H1 (cell line): ENCODE results near the gene CNTN5. TPM values are rescaled to one million over a fixed set of nuclear protein-coding genes. Genes with fewer than 3 reads are reported as not detected.

Source experiments
- CTCF ChIA-PET: fragments of 300-600 bp; sonication (Branson Sonifier 250); formaldehyde crosslinking; loops from one replicate; lab custom pipeline; 2021; ENCODE audit not compliant: partially characterized antibody; lab: Charles Lee
- POLR2A ChIA-PET: fragments of 300-600 bp; sonication (Branson Sonifier 250); formaldehyde crosslinking; loops from one replicate; lab custom pipeline; 2021; ENCODE audit warnings: inconsistent platforms; ENCODE audit not compliant: partially characterized antibody; lab: Charles Lee
- DNase-seq, 2 experiments: peaks; one replicate each; pipeline versions ENCODE4 v3.0.0 to v3.0.0-alpha.2; 2010 to 2022; ENCODE audit warnings: low spot score in 2 of 2, low read depth in 1 of 2, mixed read lengths in 1 of 2
- FAIRE-seq: peaks from 2 replicates; lab custom pipeline; 2011; peaks lifted over from hg19 to GRCh38; lab: Jason Lieb, UNC
- H2AFZ ChIP-seq: 2 replicates; pipeline ENCODE4 v1.8.1; 2012; ENCODE audit warnings: low read length, inconsistent platforms
- H2AK5ac ChIP-seq: 2 replicates; pipeline ENCODE4 v1.6.1; 2013; ENCODE audit warnings: low read depth, low read length
- H2BK120ac ChIP-seq: replicated peaks from 2 replicates; pipeline ENCODE3; 2013; ENCODE audit warnings: low read depth, low read length, inconsistent platforms
- H2BK12ac ChIP-seq: 2 replicates; pipeline ENCODE4 v1.6.1; 2013; ENCODE audit warnings: low read depth, low read length
- H2BK15ac ChIP-seq: 2 replicates; pipeline ENCODE4 v1.6.1; 2013; ENCODE audit warnings: low read length
- H2BK20ac ChIP-seq: 2 replicates; pipeline ENCODE4 v1.6.1; 2013; ENCODE audit warnings: low read length
- H2BK5ac ChIP-seq: 2 replicates; pipeline ENCODE4 v1.6.1; 2013; ENCODE audit warnings: low read depth, low read length
- H3K14ac ChIP-seq: 2 replicates; pipeline ENCODE4 v1.6.1; 2013; ENCODE audit warnings: inconsistent platforms; ENCODE audit not compliant: insufficient read length
- H3K18ac ChIP-seq: 2 replicates; pipeline ENCODE4 v1.6.1; 2013; ENCODE audit warnings: low read length; ENCODE audit errors: extremely low read depth
- H3K23ac ChIP-seq: 2 replicates; pipeline ENCODE4 v1.6.1; 2013; ENCODE audit warnings: inconsistent platforms; ENCODE audit not compliant: insufficient read length
- H3K23me2 ChIP-seq: 2 replicates; pipeline ENCODE4 v1.6.1; 2013; ENCODE audit warnings: low read depth, low read length
- H3K27ac ChIP-seq: 2 replicates; pipeline ENCODE4 v1.6.1; 2011; ENCODE audit warnings: low read depth, low read length, inconsistent platforms
- H3K27me3 ChIP-seq, 4 experiments: replicated peaks in 1 of 4; 1 replicate in 1 of 4; 2 replicates in 3 of 4; pipeline versions ENCODE4 v1.6.1 to v1.8.1; 2011 to 2013; ENCODE audit warnings: low read length in 3 of 4, mild to moderate bottlenecking in 3 of 4, inconsistent platforms in 2 of 4, mixed read lengths in 2 of 4, moderate library complexity in 1 of 4; ENCODE audit not compliant: control insufficient read depth in 3 of 4, insufficient read depth in 3 of 4; ENCODE audit errors: extremely low read depth in 1 of 4
- H3K36me3 ChIP-seq, 4 experiments: 2 replicates each; pipeline versions ENCODE4 v1.6.1 to v1.8.1; 2011 to 2013; ENCODE audit warnings: mild to moderate bottlenecking in 4 of 4, low read length in 3 of 4, moderate library complexity in 2 of 4, control low read depth in 1 of 4, inconsistent platforms in 1 of 4; ENCODE audit not compliant: insufficient read depth in 4 of 4, control insufficient read depth in 2 of 4
- H3K4ac ChIP-seq: replicated peaks from 2 replicates; pipeline ENCODE3; 2013; ENCODE audit warnings: low read length, low read depth, mixed read lengths, inconsistent platforms; ENCODE audit not compliant: insufficient read length
- H3K4me1 ChIP-seq, 4 experiments: replicated peaks in 1 of 4; 1 replicate in 1 of 4; 2 replicates in 3 of 4; pipeline versions ENCODE4 v1.6.1 to v1.8.1; 2011 to 2013; ENCODE audit warnings: low read length in 3 of 4, inconsistent platforms in 2 of 4, mixed read lengths in 1 of 4; ENCODE audit not compliant: insufficient read depth in 4 of 4, control insufficient read depth in 3 of 4
- H3K4me2 ChIP-seq, 2 experiments: 2 replicates each; pipeline versions ENCODE4 v1.6.1 to v1.8.1; 2011 to 2013; ENCODE audit warnings: low read depth in 2 of 2, low read length in 2 of 2, control low read depth in 1 of 2, inconsistent platforms in 1 of 2, mild to moderate bottlenecking in 1 of 2; ENCODE audit not compliant: insufficient read depth in 1 of 2
- H3K4me3 ChIP-seq, 4 experiments: fragments of 200-600, 300-600 bp in 1 of 4; sonication (generic), shearing (Covaris generic), sonication (Bioruptor Twin) in 1 of 4; 2 replicates each; pipeline versions ENCODE4 v1.5.1 to v1.8.1; 2011 to 2016; ENCODE audit warnings: low read length in 4 of 4, low read depth in 3 of 4, control low read depth in 2 of 4, inconsistent platforms in 2 of 4, mild to moderate bottlenecking in 2 of 4, mixed read lengths in 1 of 4, moderate library complexity in 1 of 4; ENCODE audit not compliant: insufficient read depth in 2 of 4; ENCODE audit errors: extremely low read depth in 1 of 4
- H3K56ac ChIP-seq: replicated peaks from 2 replicates; pipeline ENCODE3; 2013; ENCODE audit warnings: low read depth, mild to moderate bottlenecking, mixed read lengths, low read length, inconsistent platforms; ENCODE audit not compliant: insufficient read length
- H3K79me1 ChIP-seq: 2 replicates; pipeline ENCODE4 v1.6.1; 2013; ENCODE audit warnings: low read depth, low read length, control low read depth
- H3K79me2 ChIP-seq, 2 experiments: 2 replicates each; pipeline versions ENCODE4 v1.6.1 to v1.8.1; 2012 to 2013; ENCODE audit warnings: low read length in 2 of 2, mild to moderate bottlenecking in 2 of 2, inconsistent platforms in 1 of 2; ENCODE audit not compliant: insufficient read depth in 2 of 2, control insufficient read depth in 1 of 2
- H3K9ac ChIP-seq, 4 experiments: replicated peaks in 1 of 4; 1 replicate in 1 of 4; 2 replicates in 3 of 4; pipeline versions ENCODE4 v1.6.1 to v1.8.1; 2011 to 2013; ENCODE audit warnings: low read depth in 3 of 4, low read length in 3 of 4, control low read depth in 2 of 4, mild to moderate bottlenecking in 2 of 4, moderate library complexity in 2 of 4, inconsistent platforms in 1 of 4; ENCODE audit errors: extremely low read depth in 1 of 4
- H3K9me3 ChIP-seq, 2 experiments: 2 replicates each; pipeline versions ENCODE4 v1.6.1 to v1.8.1; 2012 to 2013; ENCODE audit warnings: mild to moderate bottlenecking in 2 of 2, moderate library complexity in 2 of 2, control low read depth in 1 of 2, inconsistent platforms in 1 of 2, low read depth in 1 of 2, low read length in 1 of 2, mixed read lengths in 1 of 2; ENCODE audit not compliant: insufficient read depth in 2 of 2
- H4K20me1 ChIP-seq, 2 experiments: replicated peaks in 1 of 2; 2 replicates each; pipeline versions ENCODE3 to v1.8.1; 2011 to 2013; ENCODE audit warnings: inconsistent platforms in 2 of 2, low read length in 2 of 2, mild to moderate bottlenecking in 1 of 2; ENCODE audit not compliant: insufficient read depth in 2 of 2, control insufficient read depth in 1 of 2
- H4K5ac ChIP-seq: 2 replicates; pipeline ENCODE4 v1.6.1; 2013; ENCODE audit warnings: low read length, low read depth, mixed read lengths, inconsistent platforms; ENCODE audit not compliant: insufficient read length
- H4K8ac ChIP-seq: 2 replicates; pipeline ENCODE4 v1.8.0; 2013; ENCODE audit warnings: mild to moderate bottlenecking, moderate library complexity, low read length, inconsistent platforms; ENCODE audit not compliant: insufficient read depth; ENCODE audit errors: extremely low read depth
- H4K91ac ChIP-seq: replicated peaks from 2 replicates; pipeline ENCODE3; 2013; ENCODE audit warnings: low read length, mixed read lengths, inconsistent platforms; ENCODE audit not compliant: insufficient read length
- ASH2L ChIP-seq: fragments of 200-600, 300-600 bp; sonication (generic); IDR thresholded peaks from one replicate; pipeline ENCODE4 v1.7.1; 2017; ENCODE audit warnings: low read length
- JUND ChIP-seq: IDR thresholded peaks from 2 replicates; pipeline ENCODE4 v1.6.1; 2011; ENCODE audit warnings: mild to moderate bottlenecking, improper control_type of control experiment, low read length
- KDM5A ChIP-seq: fragments of 200-600 bp; IDR thresholded peaks from 2 replicates; pipeline ENCODE4 v1.7.1; 2012; ENCODE audit warnings: mild to moderate bottlenecking, low read length, inconsistent platforms, mixed read lengths
- TAF7 ChIP-seq: optimal IDR thresholded peaks from 2 replicates; pipeline ENCODE3; 2011; ENCODE audit warnings: low read depth, mild to moderate bottlenecking, inconsistent platforms, low read length, moderate library complexity, borderline replicate concordance
- TCF12 ChIP-seq: IDR thresholded peaks from 2 replicates; pipeline ENCODE4 v1.6.1; 2011; ENCODE audit warnings: low read depth, mild to moderate bottlenecking, low read length
- ZNF274 ChIP-seq: IDR thresholded peaks from 2 replicates; pipeline ENCODE4 v1.7.0; 2012; ENCODE audit warnings: low read length, borderline replicate concordance; ENCODE audit errors: extremely low read depth
- whole genome bisulfite sequencing, 2 experiments: shearing (Covaris generic) in 1 of 2; methylation state at CpG; one replicate each; pipeline versions ENCODE4 v1.1.6 to v1.1.7; 2013 to 2015; ENCODE audit warnings: low lambda C conversion rate in 2 of 2, mixed read lengths in 2 of 2, inconsistent platforms in 1 of 2, low coverage in 1 of 2, missing lambda C conversion rate in 1 of 2; ENCODE audit not compliant: insufficient replicate concordance in 2 of 2, insufficient coverage in 1 of 2, insufficient read length in 1 of 2; ENCODE audit errors: extremely low coverage in 1 of 2, missing lambda C conversion rate in 1 of 2; 5-methylcytosine and 5-hydroxymethylcytosine counted together
- polyA plus RNA-seq, 7 experiments: library from polyadenylated mRNA; depleted of rRNA in 3 of 7; stranded (reverse) in 5 of 7; unstranded in 2 of 7; fragments of >200 nt in 5 of 7; fragments of 200-250 nt in 2 of 7; gene quantifications; 1 replicate in 5 of 7; 2 replicates in 1 of 7; 4 replicates in 1 of 7; pipeline versions ENCODE4 v1.2.1 to v1.2.3, GENCODE V29; 2011 to 2013; ENCODE audit warnings: missing spikeins in 2 of 7, mixed read lengths in 2 of 7
- total RNA-seq: library from RNA; stranded (reverse); fragmentation: NEBNext Ultra II Directional; extraction: Animal tissue kit (Norgen Biotek cat#: 25700); gene quantifications from 2 replicates; pipeline ENCODE4 v1.2.1, GENCODE V29; 2021
- TF ChIP-seq, protein P1 (sequence below): IDR thresholded peaks from 2 replicates; pipeline ENCODE4 v1.6.1; 2012; ENCODE audit warnings: inconsistent platforms
- TF ChIP-seq, protein P2 (sequence below): IDR thresholded peaks from 2 replicates; pipeline ENCODE4 v1.6.1; 2012; ENCODE audit warnings: low read length, inconsistent platforms

CNTN5 gene
- total and polyA plus RNA-seq, 2 of the 8 experiments (the other 6 are each of a cell fraction or from before 2014, with no cell fraction given): not detected

DNA sequence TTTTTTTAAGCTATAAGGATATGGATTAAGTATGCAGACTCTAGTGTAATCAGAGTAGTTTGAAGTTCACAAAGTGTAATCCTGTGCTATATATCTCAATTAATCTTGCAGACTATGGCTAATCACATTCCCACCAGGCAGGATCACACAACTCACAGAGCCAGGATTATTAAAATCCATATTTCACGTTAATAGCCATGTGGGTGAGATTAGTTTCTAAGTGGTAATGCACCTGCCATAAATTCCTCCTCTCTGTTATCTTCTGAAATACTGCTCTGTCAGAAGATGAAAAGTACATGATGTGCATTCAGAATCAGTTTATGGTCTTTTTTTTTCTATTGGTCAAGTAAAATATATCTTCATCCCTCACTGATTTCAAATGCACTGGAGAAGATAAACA is 686.1 kb downstream of the CNTN5 start:
- Histone ChIP-seq H2BK5ac (no peak overlapping the region), H3K79me2 (no peaks in the 10 kb centered on the region), H3K4ac (no peak overlapping the region), H2BK20ac (no peak overlapping the region), H2BK12ac (no peak overlapping the region), H3K14ac (no peak overlapping the region), H3K79me1 (no peaks in the 10 kb centered on the region), H3K27me3 (no peaks in the 10 kb centered on the region), H4K8ac (no peak overlapping the region), H3K36me3 (no peaks in the 10 kb centered on the region), H3K4me1 (no peaks in the 10 kb centered on the region; a peak in 1 of 7 replicates), H3K4me2 (no peak overlapping the region), H3K4me3 (no peak overlapping the region), H2BK120ac (no peak overlapping the region), H3K18ac (no peak overlapping the region), H3K27ac (no peak overlapping the region), H4K5ac (no peak overlapping the region), H2BK15ac (no peak overlapping the region), H3K23me2 (no peaks in the 10 kb centered on the region), H4K20me1 (no peaks in the 10 kb centered on the region), H3K56ac (no peak overlapping the region), H3K9ac (no peak overlapping the region), H2AFZ (no peak overlapping the region), H2AK5ac (no peak overlapping the region), H4K91ac (no peak overlapping the region), H3K9me3 (no peaks in the 10 kb centered on the region), H3K23ac (no peak overlapping the region)
- WGBS, 2 experiments: 81% methylated on average over 1 of the region's 1 CpG; no CpG with 5 or more reads in 1 of the 2 experiments
- POLR2A ChIA-PET: no interaction called here
- FAIRE-seq: no peak
- no peak for DNase-seq
- CTCF ChIA-PET: no interaction called here
- TF ChIP-seq JUND (no peak), ASH2L (no peak), ZNF274 (no peak), TCF12 (no peak), KDM5A (no peak), TAF7 (no peak)
- TF ChIP-seq, protein P1, sequence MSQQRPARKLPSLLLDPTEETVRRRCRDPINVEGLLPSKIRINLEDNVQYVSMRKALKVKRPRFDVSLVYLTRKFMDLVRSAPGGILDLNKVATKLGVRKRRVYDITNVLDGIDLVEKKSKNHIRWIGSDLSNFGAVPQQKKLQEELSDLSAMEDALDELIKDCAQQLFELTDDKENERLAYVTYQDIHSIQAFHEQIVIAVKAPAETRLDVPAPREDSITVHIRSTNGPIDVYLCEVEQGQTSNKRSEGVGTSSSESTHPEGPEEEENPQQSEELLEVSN: no peak
- TF ChIP-seq, protein P2, sequence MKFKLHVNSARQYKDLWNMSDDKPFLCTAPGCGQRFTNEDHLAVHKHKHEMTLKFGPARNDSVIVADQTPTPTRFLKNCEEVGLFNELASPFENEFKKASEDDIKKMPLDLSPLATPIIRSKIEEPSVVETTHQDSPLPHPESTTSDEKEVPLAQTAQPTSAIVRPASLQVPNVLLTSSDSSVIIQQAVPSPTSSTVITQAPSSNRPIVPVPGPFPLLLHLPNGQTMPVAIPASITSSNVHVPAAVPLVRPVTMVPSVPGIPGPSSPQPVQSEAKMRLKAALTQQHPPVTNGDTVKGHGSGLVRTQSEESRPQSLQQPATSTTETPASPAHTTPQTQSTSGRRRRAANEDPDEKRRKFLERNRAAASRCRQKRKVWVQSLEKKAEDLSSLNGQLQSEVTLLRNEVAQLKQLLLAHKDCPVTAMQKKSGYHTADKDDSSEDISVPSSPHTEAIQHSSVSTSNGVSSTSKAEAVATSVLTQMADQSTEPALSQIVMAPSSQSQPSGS: no peak
